Stimulated activated CD4-positive, alpha-beta T cell treated with anti-CD3 and anti-CD28 coated beads, TNF-alpha, amount 100 ng/mL, for 1 hour (primary cell): ENCODE results near the gene SRCIN1.
A peak's percentile ranks its signal among the peaks of the same experiment; 100 is the strongest.
"Not testable (repeated sequence)": the region's sequence is repeated elsewhere in the genome, so short reads cannot be mapped to it uniquely, and the experiment has no call there.

Source experiments
- DNase-seq, 3 donors: peaks; one replicate each; pipeline ENCODE4 v3.0.0-alpha.2; 2020; ENCODE audit warnings: low read depth in 3 of 3, low spot score in 1 of 3

Gene SRCIN1

DNA sequence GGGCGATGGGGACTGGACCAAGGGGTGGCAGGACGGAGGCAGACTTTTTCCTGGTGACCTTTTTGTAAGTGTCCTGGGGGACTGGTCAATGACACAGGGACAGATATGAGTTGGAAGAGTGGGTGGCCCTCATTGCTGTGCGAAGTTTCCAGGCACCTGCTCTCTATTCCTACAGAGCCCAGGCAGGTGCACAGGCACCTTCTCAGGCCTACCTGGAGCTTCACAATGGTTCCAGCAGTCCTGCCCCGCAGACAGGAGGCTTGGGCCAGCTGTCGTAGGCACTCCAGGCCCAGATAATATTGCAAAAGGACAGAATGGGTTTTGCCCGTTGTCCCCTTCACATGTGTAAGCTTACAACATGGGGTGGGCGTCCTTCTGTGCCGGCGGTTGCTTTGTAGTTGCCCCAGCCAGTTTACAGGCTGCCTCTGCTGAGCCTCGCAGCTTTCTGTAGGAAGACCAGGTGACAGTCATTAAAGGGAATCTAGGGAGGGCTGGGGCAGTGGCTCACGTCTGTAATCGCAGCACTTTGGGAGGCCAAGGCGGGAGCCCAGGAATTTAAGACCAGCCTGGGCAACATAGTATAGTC lies 93.2 kb downstream of the SRCIN1 start:
- DNase-seq: no peak

DNA sequence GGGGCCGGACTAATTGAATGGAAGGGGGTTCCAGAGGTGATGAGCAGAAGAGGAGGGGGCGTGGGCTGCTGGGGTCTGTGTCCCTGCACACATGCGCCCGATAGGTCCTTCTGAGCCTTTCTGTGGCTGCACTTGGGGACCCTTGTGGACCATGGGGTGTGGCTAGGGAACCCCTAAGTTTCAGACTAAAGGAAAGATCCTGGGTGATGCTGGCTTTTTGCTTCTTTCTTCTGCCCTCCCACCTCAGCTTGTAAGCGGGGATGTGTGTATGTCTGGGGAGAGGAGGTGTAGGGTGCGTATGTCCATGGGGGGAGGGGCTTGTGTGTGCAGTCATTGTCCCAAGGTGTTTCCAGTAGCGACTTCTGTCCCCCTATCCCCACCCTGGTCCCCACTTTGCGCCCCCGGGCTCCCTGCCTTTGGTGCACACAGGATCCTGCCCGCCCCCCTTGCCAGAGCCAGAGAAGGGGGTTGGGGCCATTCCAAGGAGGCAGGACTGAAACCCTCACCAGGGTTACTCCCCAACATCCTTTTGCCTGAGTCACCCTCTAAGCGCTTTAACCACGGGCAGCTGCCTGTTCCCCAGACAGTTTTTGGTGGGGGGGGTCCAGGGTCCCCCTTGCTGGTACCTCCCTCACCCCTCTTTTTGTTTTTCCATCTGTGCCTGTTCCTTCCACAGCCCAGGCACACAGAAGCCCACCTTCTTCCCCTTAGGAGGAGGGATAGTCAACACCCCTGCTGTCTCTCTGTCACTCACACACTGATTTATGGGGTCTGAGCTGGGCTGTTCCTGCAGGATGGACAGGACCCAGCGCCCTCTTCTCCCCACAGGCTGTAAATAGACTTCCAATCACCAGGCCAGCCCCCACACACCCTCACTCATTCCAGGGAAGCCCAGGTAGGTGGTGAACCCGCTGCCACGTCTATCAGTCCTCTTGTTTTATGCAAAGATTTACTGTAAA lies 94.3 kb downstream of the SRCIN1 start:
- no peak for DNase-seq

DNA sequence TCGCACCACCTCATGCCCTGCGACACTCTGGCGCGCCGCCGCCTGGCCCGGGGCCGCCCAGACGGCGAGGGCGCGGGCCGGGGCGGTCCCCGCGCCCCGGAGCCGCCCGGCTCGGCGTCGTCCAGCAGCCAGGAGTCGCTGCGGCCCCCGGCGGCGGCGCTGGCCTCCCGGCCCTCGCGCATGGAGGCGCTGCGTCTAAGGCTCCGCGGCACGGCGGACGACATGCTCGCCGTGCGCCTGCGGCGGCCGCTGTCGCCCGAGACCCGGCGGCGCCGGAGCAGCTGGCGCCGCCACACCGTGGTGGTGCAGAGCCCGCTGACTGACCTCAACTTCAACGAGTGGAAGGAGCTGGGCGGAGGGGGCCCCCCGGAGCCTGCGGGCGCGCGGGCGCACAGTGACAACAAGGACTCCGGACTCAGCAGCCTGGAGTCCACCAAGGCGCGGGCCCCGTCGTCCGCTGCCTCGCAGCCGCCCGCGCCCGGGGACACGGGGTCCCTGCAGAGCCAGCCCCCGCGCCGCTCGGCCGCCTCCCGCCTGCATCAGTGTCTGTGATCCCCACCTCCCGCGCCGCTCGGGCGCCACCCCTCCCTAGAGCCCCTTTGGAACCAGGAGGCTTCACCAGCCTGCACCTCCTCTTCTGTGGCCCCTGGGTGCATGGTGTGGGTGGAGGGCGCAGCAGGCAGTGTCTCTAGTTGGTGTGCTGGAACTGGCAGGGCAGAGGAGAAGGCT lies 95.2 kb downstream of the SRCIN1 start:
- no peak for DNase-seq

DNA sequence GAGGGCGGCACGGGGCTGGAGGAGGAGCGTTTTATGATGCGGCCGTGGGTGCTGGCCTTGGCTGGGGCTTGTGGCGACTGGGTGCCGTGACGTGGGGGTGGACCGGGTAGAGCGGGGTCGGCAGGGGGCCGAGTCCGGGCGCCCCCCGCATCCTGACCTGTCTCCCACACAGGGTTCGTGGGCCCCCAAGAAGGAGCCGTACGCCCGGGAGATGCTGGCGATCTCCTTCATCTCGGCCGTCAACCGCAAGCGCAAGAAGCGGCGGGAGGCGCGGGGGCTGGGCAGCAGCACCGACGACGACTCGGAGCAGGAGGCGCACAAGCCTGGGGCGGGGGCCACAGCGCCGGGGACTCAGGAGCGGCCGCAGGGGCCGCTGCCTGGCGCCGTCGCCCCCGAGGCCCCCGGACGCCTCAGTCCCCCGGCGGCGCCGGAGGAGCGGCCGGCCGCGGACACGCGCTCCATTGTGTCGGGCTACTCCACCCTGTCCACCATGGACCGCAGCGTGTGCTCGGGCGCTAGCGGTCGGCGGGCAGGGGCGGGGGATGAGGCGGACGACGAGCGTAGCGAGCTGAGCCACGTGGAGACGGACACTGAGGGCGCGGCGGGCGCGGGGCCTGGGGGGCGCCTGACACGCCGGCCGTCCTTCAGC lies 95.9 kb downstream of the SRCIN1 start:
- DNase-seq: no peak

DNA sequence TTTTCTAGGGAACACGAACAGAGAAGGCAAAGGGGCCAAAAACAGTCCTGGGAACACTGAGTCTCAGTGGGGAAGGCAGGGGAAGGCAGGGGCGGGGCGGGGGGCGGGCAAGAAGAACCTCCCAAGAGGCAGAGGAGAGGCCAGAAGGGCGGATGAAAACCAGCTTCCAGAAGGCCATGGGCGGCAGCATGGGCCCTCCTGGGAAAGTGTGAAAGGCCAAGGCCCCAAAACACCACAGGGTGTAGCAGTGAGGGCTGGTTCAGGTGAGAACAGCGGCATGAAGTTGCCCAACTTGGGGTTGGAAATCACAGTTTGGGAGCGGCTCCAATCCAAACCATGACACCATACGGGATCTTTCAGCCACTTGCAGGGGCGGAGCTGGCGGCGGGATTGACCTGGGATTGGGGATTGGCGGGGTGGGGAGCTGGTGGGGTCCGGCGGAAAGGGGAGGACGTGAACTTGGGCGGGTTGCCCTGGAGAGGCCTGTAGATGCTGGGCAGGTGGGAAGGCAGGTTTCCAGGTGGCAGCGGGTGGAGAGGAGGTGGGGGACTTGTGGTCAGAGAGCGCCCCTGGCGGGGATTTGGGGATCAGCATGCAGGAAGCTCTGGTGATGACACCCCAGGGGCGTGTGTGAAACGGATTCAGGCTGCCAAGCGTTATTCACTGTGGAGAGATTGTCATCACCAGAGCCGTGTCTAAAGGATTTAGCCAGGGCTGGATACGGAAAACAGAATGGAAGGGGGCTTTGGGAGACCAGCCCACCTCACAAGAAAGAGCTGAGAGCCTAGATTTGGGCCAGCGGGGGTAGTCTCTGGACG lies 96.6 kb downstream of the SRCIN1 start:
- DNase-seq: peak; percentile 16 to 61 (median 22)

DNA sequence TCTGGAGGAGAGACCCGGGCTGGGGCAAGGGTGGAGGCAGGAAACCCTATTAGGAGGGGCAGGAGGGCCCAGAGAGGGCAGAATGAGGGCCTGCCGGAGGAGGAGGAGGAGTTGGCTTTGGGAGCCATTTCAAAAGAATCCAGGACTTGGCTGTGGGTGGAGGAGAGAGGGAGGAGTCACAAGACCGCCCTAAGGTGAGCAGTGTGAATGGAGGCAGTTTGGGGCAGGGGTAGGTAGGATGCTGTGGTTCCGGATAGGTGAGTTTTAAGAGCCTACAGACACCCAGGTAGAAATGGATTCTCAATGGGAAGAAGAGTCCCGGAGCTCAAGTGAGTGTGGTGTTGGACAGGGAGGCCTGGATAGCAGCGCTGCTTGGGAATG lies 97.2 kb downstream of the SRCIN1 start:
- no peak for DNase-seq

DNA sequence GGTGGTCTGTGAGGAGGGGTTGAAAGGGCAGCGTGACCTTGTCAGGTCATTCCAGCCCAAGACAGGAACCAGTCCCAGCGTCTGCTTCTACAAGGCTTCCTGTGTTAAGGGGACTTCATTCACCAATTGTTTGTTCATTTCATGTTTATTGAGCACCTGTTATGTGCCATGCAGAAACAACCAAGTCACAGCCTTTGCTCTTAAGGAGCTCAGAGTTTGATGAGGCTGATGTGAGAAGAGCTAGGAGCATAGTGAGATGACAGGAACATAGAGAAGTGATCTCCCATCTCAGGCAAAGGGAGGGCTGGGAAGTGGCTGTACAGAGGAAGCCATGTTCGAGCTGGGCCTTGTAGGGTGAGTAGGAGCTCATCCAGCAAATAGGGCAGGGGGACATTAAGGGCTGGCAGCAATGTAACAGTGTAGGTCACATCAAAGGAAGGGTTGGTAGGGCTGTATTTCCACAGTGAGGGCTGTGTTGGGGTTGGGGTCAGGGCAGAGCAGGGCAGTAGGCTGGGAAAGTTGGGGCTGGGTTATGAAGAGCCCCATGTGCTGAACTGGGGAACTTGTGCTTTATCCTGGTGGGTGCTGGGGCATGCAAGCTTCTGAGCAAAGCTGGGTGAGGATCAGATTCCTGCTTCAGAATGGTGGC lies 97.7 kb downstream of the SRCIN1 start:
- no peak for DNase-seq

DNA sequence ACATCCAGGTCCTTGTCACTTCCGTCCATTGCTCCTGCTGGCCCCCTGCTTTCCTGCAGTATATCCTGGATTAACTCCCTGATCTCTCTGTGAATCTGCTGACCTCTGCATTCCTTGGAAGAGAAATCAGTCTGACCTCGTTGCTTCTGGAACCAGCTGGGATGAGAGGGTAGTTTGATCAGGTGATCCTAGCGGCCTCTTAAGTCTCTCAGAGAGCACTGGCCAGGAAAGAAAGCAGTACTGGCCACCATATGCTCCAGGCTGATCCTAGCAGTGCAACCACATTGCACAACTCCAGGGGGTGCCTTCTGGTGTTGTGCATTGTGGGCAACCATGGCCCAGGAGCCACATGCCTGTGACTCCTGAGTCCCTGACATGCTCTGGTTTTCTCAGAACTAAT lies 98.3 kb downstream of the SRCIN1 start:
- DNase-seq: no peak

DNA sequence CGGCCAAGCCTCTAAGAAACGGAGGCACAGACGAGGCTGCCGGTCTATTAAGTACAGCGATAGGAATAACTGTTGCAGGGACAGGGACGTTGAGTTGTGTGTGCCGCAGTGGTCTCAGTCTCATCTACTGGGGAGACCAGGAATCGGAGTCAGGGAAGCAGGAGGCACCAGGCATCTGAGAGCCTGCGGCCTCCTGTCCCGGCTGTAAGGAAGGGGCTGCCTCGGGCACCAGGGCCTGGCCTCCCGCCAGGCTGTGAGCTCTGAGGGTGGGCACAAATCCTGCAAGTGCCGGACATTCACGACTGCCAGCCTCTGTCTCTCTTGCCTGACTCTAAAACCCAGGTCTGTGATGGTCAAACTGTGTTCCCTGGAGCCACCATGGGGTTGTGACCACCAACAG lies 101.5 kb downstream of the SRCIN1 start:
- no peak for DNase-seq

DNA sequence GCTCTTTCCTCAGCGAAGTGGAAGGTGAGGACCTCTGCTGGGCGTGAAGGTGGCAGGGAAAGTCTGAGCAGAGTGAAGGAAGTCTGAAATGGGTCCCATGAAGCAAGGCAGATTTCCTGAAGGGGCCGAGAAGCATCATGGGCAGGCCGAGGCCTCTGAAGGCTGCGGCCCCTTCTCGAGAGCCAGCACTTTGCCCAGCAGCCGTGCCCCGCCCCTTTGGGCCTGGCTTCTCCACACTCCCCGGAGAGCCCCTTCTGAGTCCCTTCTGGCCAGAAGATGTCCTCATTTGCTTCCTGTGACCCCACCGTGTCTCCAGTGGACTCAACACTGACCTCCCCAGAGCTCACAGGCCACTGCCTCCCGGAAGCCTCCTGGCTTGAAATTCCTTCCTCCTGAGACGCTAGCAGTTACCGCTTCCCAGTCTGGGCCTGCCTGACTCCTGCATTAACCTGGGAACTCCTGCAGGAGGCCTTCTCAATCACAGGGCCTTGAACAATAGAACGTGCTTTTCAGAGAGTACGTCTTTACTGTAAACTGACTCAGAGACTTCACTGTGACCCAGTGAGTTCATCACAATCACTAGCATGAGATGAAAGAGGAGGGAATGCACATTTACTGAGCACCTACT lies 102.4 kb downstream of the SRCIN1 start:
- DNase-seq: not testable (repeated sequence)

DNA sequence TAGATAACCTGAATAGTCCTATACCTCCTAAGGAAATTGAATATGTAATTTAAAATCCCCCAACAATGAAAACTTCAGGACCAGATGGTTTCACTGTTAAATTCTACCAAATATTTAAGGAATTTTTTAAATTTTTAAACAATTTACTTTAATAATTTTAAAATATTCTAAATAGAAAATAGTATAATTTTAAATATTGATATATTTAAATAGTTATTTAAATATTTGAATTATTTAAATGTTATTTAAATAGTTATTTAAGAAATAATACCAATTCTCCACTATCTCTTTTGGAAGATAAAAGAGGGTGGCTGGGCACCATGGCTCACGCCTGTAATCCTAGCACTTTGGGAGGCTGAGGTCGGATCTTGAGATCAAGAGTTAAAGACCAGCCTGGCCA lies 104.0 kb downstream of the SRCIN1 start:
- not testable (repeated sequence) for DNase-seq

DNA sequence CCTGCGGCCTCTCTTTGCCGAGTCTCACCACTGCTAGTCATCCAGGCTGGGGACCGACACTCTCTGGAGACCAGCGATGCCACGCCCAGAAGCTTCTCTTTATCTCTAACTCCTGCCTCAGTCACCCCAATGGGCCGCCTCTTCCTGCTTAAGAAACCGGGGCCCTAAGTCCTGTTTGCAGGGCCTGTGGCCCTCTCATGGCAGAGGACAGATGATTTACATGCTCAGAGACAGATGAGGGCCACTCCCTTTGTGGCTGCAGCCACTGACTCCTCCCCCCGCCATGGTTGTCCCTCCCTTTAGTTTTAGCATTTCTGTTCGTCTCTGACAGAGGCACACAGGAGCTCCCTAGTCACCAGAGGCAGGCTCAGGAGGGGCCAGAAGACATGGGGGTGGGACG lies 106.5 kb downstream of the SRCIN1 start:
- DNase-seq: not testable (repeated sequence)

DNA sequence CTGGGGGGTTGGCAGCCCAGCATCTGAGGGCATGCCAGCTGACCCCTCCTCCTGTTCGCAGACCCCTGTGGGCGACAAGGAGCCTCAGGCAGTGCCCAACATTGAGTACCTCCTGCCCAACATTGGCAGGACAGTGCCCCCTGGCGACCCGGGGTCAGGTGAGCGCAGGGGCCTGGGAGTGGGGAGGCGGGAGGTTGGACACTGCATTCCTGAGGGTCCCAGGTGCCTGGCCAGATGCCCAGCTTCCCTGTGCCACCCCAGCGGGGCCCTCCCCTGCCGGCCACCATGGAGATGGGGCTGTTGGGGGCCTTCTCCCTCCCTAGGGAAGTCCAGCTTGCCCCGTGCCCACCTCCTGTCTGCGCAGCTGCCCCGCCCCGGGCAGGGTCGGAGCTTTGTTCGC lies 107.4 kb downstream of the SRCIN1 start:
- DNase-seq: no peak

DNA sequence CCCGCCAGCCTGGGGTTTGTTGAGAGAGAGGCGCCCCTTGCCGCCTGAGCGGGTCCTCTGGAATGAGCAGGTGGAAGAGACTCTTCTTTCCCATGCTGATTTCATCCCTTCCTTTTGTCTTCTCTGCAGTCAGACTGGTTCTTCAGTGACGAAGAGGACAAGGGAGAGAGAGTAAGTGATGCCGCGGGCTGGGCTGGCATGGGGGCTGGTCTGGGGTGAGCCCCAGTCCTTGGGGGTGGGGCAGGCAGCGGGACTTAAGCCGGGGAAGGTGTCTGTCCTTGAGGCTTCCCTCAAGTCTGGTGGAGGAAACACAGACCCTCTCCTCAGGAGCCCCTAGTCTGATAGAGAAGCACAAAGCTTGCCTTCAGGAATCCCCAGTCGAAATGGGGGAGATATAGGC lies 108.1 kb downstream of the SRCIN1 start:
- not testable (repeated sequence) for DNase-seq

DNA sequence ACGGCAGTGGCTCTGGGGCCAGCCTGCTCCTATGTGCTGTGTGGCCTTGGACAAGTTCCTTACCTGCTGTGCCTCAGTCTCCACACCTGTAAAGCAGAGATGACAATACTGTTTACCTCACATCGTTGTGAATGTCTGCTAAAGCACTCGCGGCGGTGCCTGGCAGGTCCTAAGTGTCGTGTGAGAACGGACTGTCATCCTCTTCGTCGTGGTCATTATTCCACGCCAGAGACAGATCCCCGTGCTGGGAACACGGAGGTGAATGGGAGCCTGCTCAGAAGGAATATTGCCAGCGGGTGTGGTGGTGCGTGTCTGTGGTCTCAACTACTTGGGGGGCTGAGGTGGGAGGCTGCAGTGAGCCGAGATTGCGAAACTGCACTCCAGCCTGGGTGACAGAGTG lies 111.6 kb downstream of the SRCIN1 start:
- not testable (repeated sequence) for DNase-seq

DNA sequence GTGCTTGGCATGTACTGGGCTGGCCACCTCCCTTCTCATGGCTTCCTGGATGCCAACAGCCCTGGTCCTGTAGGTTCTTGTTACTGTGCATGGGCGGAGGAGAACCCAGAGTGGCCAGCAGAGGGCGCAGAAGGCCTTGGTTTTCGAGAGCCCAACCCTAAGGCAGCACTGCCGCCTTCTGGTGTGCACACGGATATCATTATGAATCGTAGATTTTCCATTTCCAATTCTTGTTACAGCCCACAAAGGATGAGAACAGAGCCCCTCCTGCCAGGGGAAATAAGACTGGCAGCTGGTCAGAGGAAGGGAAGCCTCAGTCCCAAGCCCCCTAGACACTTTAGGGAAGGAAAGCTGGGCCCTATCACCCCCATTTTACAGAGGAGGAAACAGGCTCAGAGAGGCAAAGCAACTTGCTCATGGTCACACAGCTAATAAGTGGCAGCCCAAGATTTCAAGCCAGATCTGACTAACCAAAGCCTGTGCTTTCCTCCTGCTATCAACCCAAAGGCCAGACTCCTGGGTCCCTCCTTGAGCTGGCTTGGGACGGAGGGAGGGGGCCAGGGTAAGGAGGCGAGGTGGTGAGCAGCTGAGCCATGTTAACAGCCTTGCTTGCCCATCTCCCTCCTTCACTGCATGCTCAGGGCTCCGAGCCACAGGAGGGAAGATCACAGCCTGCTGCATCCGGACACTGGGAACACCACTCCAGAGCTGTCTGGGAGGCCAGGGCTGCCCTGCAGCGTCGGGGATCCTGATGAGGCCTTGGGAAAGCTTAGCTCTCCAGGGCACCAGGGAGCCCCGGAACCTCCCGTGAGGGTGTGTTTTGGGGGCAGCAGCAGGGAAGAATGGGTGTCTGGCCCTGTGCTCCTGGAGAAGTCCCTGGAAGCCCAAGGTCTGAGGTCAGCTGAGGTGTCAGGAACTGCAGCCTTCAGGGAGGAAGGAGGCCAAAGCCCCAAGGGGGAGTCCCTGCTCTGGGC lies 113.4 kb downstream of the SRCIN1 start:
- peak; percentile 62 to 91 (median 76) for DNase-seq

DNA sequence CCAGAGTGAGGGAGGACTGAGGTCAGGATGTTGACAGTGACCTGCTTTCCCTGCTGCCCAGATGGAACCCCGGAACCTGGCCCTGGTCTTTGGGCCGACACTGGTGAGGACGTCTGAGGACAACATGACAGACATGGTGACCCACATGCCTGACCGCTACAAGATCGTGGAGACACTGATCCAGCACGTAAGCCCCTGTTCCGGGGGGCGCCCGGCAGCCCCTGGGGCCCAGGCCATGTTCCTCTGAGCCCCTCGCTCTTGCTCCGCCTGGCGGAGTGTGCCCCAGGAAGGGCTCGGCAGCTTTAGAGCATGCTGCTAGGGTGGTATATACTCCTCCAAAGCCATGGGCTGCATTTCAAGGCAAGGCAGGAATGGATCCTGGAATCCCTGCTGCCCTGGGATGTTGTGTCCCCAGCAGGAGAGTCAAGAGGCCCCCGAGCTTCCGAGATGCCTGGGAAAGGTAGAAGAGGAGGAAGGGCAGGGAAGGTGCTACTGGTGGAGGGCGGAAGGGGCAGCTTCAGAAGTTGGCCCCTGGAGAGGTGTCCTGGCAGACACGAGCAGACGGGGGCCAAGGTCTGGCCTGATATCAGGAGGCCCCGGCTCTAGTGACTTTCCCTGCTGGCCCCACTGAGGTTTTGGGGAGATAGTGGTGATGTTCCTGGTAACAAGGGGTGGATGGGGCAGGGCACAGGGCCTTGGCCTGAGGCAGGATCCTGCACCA lies 114.2 kb downstream of the SRCIN1 start:
- not testable (repeated sequence) for DNase-seq

DNA sequence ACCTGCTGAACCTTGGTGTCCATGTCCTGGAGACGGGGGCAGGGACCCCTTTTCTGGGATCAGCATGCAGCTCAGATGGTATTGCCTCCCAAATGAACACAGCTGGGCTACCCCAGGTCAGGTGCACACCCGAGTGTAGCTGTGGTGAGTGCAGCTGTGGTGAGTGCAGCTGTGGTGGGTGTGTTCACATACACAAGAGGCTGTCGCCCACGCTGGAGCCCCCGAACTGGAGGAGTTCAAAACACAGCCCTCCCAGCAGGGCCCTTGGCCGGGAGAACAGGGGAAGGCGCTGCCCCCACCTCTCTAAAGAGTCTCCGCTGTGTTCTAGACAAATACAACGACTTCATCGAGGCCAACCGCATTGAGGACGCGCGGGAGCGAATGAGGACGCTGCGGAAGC lies 116.0 kb downstream of the SRCIN1 start:
- DNase-seq: not testable (repeated sequence)
